ENCODE data around the gene HCRT.

The HCRT gene

DNA sequence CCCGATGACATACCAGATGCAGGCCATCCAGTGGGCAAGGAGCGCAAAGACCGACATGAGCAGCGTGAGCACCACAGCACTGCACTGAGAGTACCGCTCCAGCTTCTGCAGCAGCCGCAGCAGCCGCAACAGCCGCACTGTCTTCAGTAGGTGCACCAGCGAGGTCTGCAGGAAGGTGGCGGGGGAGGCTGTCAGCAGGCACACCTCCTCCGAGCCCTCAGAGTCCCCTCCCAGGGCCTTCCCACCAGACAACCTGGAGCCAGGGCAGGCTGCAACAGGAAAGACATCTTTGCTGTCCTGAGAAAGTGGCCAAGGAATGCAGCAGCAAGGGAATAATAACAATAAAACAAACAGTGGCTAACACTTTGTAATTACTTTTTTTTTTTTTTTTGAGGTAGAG is 13.4 kb downstream of the HCRT start:
- H3K27me3 ChIP-seq (ENCODE audit: insufficient read depth, poor library complexity, severe bottlenecking): no peaks in the 10 kb centered on the region
- no peaks in the 10 kb centered on the region for H3K9me3 ChIP-seq (ENCODE audit: severe bottlenecking)
- no peak for DNase-seq (ENCODE audit: low spot score)
- peak; percentile 79 for ATAC-seq (ENCODE audit: low read depth)
- H3K4me3 ChIP-seq (ENCODE audit: severe bottlenecking): no peak overlapping the region
- no peaks in the 10 kb centered on the region for H3K4me1 ChIP-seq (ENCODE audit: insufficient read depth, poor library complexity, severe bottlenecking)
- peak; percentile 14 for TF ChIP-seq CTCF (IDR thresholded peaks at IDR 0.05; ENCODE audit: poor library complexity, severe bottlenecking)
- H3K36me3 ChIP-seq (ENCODE audit: low read depth): no peaks in the 10 kb centered on the region
- no peak overlapping the region for H3K27ac ChIP-seq (ENCODE audit: poor library complexity, severe bottlenecking)

DNA sequence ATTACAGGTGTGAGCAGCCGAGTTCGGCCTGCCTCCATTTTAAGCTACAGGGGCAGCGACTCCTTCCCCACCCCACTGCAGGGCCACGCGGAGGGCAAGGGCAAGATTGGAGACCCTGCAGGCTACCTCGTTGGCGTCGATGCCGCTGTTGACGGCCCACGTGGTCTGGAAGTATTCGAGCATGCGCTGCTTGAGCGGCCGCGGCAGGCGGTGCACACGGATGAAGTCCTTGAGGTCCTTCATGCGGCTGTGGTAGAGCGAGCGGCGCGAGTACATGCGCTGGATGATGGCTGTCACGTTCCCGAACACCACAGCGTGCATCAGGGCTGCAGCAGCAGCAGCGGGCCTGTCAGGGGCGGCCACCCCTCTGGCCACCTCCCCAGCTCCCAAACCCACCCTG is 15.9 kb downstream of the HCRT start:
- Histone ChIP-seq H3K27ac (ENCODE audit: poor library complexity, severe bottlenecking) (no peak overlapping the region), H3K4me3 (ENCODE audit: severe bottlenecking) (no peak overlapping the region), H3K36me3 (ENCODE audit: low read depth) (no peaks in the 10 kb centered on the region), H3K4me1 (ENCODE audit: insufficient read depth, poor library complexity, severe bottlenecking) (no peaks in the 10 kb centered on the region), H3K9me3 (ENCODE audit: severe bottlenecking) (no peaks in the 10 kb centered on the region), H3K27me3 (ENCODE audit: insufficient read depth, poor library complexity, severe bottlenecking) (no peaks in the 10 kb centered on the region)
- ATAC-seq (ENCODE audit: low read depth) (no peak), DNase-seq (ENCODE audit: low spot score) (no peak)
- TF ChIP-seq CTCF (IDR thresholded peaks at IDR 0.05; ENCODE audit: poor library complexity, severe bottlenecking): no peak

DNA sequence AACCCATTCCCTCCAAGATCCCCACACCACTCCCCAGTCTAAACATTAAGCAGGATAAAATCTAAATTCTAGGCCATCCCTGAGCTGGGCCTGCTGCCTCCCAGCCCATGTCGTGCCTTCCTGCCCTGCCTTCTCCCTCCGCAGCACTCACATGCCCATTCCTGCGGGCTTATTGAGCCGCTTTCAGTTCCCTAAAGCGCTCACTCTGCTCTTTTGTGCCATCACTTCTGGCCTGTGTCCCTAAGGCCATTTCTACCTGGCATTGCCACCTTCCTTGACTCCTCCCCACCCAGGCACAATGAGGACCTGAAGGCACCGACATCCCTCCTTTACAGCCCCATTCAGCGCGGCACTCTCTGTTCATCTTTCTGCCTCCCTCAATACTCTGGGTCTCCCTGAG is 17.4 kb downstream of the HCRT start:
- TF ChIP-seq CTCF (IDR thresholded peaks at IDR 0.05; ENCODE audit: poor library complexity, severe bottlenecking): no peak
- ATAC-seq (ENCODE audit: low read depth): no peak
- no peaks in the 10 kb centered on the region for H3K27me3 ChIP-seq (ENCODE audit: insufficient read depth, poor library complexity, severe bottlenecking)
- H3K4me3 ChIP-seq (ENCODE audit: severe bottlenecking): no peak overlapping the region
- no peak overlapping the region for H3K27ac ChIP-seq (ENCODE audit: poor library complexity, severe bottlenecking)
- H3K4me1 ChIP-seq (ENCODE audit: insufficient read depth, poor library complexity, severe bottlenecking): no peaks in the 10 kb centered on the region
- H3K9me3 ChIP-seq (ENCODE audit: severe bottlenecking): no peaks in the 10 kb centered on the region
- no peak for DNase-seq (ENCODE audit: low spot score)
- H3K36me3 ChIP-seq (ENCODE audit: low read depth): no peaks in the 10 kb centered on the region

DNA sequence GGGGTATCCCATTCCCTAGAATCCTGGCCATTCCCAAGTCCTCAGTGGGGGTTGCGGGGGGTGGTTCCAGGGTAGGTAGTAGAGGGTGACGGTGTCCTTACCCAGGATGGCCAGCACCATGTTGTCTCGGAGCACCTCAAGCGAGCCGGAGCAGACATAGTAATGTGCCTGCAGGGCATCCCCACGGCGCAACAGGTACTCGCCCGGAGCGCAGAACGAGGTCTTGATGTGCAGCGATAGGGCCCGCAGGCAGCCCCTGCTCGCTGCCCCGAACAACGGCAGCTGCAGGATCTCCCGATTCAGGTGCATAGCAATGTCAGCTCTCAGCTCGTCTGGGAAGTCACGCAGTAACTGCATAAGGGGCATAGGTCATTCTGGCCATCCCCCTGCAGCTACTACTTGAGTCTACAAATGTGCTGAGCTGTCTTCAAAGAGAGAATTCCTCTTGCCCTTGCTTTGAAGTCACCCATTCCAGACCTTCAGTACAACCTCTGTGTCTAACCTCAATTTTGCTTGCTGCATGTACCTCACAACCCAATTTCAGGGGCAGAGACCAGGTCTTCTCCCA is 19.0 kb downstream of the HCRT start:
- Histone ChIP-seq H3K36me3 (ENCODE audit: low read depth) (no peaks in the 10 kb centered on the region), H3K27me3 (ENCODE audit: insufficient read depth, poor library complexity, severe bottlenecking) (no peaks in the 10 kb centered on the region), H3K27ac (ENCODE audit: poor library complexity, severe bottlenecking) (no peak overlapping the region), H3K4me3 (ENCODE audit: severe bottlenecking) (no peak overlapping the region), H3K9me3 (ENCODE audit: severe bottlenecking) (no peaks in the 10 kb centered on the region), H3K4me1 (ENCODE audit: insufficient read depth, poor library complexity, severe bottlenecking) (no peaks in the 10 kb centered on the region)
- TF ChIP-seq CTCF (IDR thresholded peaks at IDR 0.05; ENCODE audit: poor library complexity, severe bottlenecking): no peak
- ATAC-seq (ENCODE audit: low read depth) (no peak), DNase-seq (ENCODE audit: low spot score) (no peak)

GRCh38 chr17:42165751-42166150 is 19.5 kb downstream of the HCRT start:
- Histone ChIP-seq H3K4me1 (ENCODE audit: insufficient read depth, poor library complexity, severe bottlenecking) (no peaks in the 10 kb centered on the region), H3K27me3 (ENCODE audit: insufficient read depth, poor library complexity, severe bottlenecking) (no peaks in the 10 kb centered on the region), H3K27ac (ENCODE audit: poor library complexity, severe bottlenecking) (no peak overlapping the region), H3K9me3 (ENCODE audit: severe bottlenecking) (no peaks in the 10 kb centered on the region), H3K36me3 (ENCODE audit: low read depth) (no peaks in the 10 kb centered on the region), H3K4me3 (ENCODE audit: severe bottlenecking) (no peak overlapping the region)
- DNase-seq (ENCODE audit: low spot score) (no peak), ATAC-seq (ENCODE audit: low read depth) (no peak)
- no peak for TF ChIP-seq CTCF (IDR thresholded peaks at IDR 0.05; ENCODE audit: poor library complexity, severe bottlenecking)
